Measurements from ENCODE around the gene HOXC13.

HOXC13 gene

DNA sequence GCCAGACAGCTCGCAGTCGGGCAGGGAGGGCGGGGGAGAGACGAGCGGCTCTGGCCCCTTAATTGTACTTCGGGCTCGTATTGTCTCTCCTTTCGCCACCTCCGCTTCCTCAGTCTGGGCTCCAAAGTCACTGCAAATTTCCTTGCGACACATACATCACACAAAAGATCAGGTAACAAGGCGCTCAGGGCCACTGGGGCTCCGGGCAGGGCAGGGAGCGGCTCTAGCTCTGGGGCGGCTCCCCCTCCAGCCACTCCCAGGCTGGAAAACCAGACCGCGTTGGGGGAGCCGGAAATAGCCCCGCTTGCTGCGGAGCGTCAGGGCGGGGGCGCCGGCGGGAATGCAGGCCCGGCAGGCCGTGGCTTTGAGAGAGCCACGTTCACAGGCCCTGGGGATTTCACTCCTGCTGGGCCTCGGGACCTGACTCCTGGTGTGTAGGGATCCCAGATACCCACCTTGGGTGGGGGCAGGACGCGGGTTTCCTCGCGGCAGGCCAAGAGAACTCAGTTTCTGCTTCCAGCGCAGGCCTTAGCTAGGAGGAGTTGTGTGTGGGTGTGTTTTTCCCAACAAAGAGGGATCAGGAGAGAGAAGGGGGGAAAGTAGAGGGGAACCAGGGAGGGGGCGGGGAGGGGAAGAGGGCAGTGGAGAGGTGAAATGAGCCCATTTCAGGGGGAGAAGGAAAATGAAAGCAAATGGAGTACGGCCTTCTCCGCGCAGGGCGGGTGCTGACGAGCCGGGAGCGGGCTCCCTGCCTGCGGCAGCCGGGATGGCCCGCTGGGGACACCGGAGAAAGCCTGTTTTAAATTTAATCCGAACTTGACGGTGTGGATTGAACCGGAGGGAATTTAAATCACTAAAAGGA lies 57.0 kb downstream of the HOXC13 start:
- DNase-seq (ENCODE audit: low spot score) = no peak
